Epithelial cell of esophagus (primary cell): ENCODE results near the gene GNAI1.
A peak's percentile ranks its signal among the peaks of the same experiment; 100 is the strongest.

ENCODE experiments used
- DNase-seq: peaks from one replicate; pipeline ENCODE4 v3.0.0; 2010; ENCODE audit warnings: low read depth
- H3K4me3 ChIP-seq: 2 replicates; pipeline ENCODE4 v1.5.1; 2011; ENCODE audit warnings: mild to moderate bottlenecking, low read length, control low read depth
- CTCF ChIP-seq: IDR thresholded peaks from 2 replicates; pipeline ENCODE4 v1.5.1; 2011; ENCODE audit warnings: low read depth, mild to moderate bottlenecking, low read length, control low read depth, inconsistent platforms; ENCODE audit not compliant: insufficient read depth; ENCODE audit errors: missing control alignments

The GNAI1 gene

GRCh38 chr7:80131675-80132435 is 2.8 kb upstream of the GNAI1 start:
- TF ChIP-seq CTCF: no peak
- DNase-seq: peak; percentile 71
- H3K4me3 ChIP-seq: no peak overlapping the region

GRCh38 chr7:80132594-80132993 is 2.0 kb upstream of the GNAI1 start:
- DNase-seq: no peak
- no peak overlapping the region for H3K4me3 ChIP-seq

GRCh38 chr7:80133361-80134114 is 1.1 kb upstream of the GNAI1 start:
- DNase-seq: peak; percentile 96
- TF ChIP-seq CTCF: peak; percentile 55
- H3K4me3 ChIP-seq: peak overlapping the region; percentile 31

More at GRCh38 chr7:80132594-80132993, 2.0 kb upstream of the GNAI1 start:
- no peak for TF ChIP-seq CTCF

GRCh38 chr7:80134115-80134535 is 506 bp upstream of the GNAI1 start:
- peak overlapping the region; percentile 31 for H3K4me3 ChIP-seq
- no peak for TF ChIP-seq CTCF
- no peak for DNase-seq

GRCh38 chr7:80135309-80136104 is 876 bp downstream of the GNAI1 start:
- no peak for DNase-seq
- TF ChIP-seq CTCF: no peak

GRCh38 chr7:80136261-80137055 is 1.8 kb downstream of the GNAI1 start:
- DNase-seq: peak; percentile 61
- no peak for TF ChIP-seq CTCF
- peak overlapping the region; percentile 90 for H3K4me3 ChIP-seq

More at GRCh38 chr7:80135309-80136104, 876 bp downstream of the GNAI1 start:
- H3K4me3 ChIP-seq: peak overlapping the region; percentile 90
